Stimulated activated CD4-positive, alpha-beta T cell treated with anti-CD3 and anti-CD28 coated beads, Interleukin-4, amount 100 ng/mL, for 48 hours (primary cell): ENCODE results near the gene PLD1.
"Not testable (repeated sequence)": the region's sequence is repeated elsewhere in the genome, so short reads cannot be mapped to it uniquely, and the experiment has no call there.

Experiments
- DNase-seq, 2 donors: peaks; one replicate each; pipeline ENCODE4 v3.0.0-alpha.2; 2020; ENCODE audit warnings: low read depth in 2 of 2

Gene PLD1

DNA sequence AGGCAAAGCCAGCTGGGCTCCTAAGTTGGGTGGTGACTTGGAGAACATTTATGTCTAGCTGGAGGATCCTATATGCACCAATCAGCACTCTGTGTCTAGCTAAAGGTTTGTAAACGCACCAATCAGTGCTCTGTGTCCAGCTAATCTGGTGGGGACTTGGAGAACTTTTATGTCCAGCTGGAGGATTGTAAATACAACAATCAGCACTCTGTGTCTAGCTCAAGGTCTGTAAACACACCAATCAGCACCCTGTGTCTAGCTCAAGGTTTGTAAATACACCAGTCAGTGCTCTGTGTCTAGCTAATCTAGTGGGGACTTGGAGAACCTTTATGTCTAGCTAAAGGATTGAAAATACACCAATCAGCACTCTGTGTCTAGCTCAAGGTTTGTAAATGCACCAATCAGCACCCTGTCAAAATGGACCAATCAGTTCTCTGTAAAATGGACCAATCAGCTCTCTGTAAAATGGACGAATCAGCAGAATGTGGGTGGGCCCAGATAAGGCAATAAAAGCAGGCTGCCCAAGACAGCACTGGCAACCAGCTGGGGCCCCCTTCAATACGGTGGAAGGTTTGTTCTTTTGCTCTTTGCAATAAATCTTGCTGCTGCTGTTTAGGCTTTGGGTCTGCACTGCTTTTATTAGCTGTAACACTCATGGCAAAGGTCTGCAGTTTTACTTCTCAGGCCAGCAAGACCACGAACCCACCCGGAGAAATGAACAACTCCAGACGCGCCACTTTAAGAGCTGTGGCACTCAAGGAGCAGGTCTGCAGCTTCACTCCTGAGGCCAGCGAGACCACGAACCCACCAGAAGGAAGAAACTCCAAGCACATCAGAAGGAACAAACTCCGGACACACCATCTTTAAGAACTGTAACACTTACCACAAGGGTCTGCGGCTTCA lies 63.7 kb downstream of the PLD1 start:
- DNase-seq = not testable (repeated sequence)

DNA sequence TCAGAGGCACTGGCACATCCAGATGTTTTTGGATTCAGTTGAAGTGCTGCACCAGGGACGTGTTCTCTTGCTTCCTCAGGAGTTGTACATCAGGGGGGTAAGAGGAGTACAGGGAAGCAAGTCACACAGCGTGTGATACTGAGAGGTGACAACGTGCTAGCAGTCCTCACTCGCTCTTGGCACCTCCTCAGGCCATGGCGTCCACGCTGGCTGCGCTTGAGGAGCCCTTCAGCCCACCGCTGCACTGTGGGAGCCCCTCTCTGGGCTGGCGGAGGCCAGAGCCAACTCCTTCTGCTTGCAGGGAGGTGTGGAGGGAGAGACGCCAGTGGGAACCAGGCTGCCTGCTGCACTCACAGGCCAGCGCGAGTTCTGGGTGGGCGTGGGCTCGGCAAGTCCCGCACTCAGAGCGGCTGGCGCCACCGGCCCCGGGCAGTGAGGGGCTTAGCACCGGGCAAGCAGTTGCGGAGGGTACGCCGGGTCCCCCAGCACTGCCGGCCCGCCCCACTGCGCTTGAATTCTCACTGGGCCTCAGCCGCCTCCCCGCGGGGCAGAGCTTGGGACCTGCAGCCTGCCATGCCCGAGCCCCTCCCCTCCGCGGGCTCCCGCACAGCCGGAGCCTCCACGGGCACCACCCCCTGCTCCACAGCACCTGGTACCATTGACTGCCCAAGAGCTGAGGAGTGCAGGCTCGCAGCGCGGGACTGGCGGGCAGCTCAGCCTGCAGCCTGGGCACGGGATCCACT lies 64.5 kb downstream of the PLD1 start:
- no peak for DNase-seq

DNA sequence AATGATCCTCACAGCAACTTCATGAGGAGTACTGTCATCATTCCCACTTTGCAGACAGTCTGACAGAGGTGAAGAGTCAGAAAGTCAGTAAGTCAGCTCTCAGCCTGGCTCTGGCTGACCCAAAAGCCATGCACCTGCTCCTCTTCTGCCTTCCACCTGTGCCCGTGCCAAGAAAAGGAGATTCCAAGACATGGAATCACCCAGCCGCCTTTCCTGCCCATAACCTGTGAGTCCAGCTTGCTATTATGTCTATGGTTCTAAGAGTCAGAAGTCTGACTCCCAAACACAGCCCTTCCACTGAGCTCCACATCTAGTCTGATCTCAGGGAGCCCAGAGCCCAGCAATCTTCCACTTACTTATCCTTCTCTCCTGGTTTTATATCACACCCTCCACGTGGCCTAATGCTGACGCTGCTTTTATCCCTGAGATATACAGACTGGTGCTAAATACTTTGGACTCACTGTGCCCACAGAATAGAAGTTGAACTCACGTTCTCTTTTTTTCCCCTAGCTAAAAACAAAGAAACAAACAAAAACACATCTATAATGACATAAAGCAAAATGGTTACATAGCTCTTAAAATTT lies 66.0 kb downstream of the PLD1 start:
- DNase-seq = no peak

DNA sequence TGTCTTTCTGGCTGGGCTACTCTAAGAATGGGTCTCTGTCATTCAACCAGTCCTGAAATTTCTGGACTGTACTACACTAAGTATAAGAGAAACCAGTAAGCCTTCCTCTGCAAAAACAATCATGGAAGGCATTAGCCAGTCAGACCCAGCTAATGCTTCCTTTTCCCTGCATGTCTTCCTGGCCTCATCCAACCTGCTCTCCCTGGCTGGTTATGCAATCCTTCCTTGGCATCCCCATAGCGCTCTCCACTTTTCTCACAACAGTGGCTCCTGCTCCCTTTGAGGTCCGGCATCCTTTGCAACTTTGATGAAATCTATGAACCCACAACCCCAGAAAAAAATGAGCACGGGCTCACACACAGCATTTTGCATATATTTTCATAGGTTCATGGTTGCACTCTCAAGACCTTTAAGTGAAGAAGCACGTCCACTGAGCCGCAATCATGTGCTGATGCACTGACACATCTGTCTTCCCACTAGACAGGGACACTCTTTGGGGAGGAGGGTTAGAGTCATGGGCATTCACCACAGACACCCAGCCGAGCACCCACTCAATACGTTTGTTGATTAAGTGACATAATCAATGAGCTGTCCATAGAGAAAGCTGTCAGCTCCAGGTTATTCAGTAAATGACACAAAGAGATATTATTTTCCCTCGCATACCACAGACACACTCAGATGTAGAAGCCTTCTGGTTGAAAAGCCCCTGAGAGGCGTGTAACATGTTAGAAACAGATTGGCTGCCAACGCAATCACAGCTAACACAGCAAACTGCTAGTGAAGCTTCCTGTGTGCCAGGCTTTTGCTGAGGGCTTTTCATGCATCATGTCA lies 66.7 kb downstream of the PLD1 start:
- no peak for DNase-seq

DNA sequence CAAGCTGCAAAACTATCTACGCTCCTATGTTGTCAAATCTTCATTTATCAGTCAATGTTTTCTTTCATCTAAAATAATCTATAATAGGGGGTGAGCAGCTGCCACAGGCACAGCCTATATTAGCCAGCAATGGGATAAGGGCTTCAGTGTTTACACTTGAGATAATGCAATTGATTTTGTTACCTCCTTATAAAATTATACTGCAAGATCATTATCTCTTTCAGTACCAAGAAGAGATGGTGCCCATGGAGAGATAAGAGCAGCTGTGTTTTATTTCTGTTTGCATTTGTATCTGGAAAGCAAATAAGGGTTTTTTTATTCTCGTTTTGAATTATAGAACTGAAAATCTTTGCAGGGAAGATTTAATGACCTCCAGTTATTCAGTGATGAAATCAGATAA lies 68.9 kb downstream of the PLD1 start:
- DNase-seq = no peak

DNA sequence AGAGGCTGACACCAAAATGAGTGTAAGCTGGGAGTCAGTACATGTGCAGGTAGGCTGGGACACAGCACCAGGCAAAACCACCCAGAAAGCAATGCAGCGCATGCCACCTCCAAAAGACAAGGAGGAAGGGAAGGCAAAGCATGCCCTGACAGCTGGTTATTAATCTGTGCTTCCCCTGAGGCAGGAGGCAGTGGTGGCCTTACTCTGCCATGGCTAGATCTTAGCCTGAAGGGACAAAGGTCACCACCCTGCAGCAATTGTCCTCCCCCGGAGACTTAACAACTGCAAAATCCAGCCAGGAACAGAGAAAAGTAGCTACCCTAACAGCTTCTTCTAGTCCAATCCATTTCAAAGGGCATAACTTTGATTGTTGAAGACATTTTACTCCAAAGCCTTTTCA lies 73.7 kb downstream of the PLD1 start:
- DNase-seq = no peak

DNA sequence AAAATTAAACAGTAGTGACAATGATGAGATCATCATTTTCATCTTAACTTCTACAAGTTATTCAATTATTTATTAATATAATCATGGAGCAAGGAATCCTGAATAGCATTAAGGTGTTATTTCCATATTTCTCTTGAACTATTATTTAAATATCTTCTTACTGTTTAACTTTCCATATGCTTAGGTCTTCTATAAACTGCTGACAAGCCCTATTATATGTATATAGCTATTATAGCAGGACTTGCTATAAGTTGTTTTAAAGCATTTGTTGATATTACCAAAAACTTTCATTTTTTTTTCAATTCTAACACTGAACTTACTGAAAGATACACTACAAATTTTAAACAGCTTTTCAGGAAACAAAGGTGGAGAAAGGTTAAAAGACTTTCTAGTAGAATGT lies 76.7 kb downstream of the PLD1 start:
- no peak for DNase-seq

DNA sequence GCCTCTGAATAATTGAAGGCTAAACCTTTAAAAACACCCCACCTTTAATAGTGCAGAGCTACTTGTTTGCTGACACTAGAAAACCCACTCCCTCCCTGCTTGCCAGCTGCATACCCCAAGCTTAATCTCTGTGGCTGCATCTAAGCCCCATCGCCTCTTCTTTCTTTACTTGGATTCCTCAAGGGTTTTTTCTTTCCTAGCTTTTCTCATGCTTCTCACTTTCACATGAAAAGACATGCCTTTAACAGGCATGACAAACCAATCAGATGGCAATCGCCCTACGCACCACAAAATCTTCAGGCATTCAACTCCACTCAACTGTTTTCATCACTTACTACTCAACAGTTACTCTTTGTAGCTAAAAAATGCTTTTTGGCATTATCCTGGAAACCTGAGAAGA lies 77.5 kb downstream of the PLD1 start:
- no peak for DNase-seq

DNA sequence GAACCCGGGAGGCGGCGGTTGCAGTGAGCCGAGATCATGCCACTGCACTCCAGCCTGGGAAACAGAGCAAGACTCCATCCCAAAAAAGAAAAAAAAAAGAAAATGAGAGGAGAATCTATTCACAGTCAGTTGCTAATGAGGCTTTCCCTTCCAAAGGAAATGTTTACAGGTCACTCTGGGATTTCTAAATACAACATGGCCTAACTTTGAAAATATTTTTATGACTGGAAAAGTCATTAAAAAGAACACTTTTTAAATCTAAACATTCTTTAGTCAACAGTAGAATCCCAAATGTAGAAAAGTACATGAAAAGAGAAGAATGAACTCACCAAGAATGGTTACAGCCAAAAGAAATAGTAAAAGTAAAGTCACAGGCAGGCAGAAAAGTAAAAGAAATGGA lies 78.6 kb downstream of the PLD1 start:
- DNase-seq = no peak

DNA sequence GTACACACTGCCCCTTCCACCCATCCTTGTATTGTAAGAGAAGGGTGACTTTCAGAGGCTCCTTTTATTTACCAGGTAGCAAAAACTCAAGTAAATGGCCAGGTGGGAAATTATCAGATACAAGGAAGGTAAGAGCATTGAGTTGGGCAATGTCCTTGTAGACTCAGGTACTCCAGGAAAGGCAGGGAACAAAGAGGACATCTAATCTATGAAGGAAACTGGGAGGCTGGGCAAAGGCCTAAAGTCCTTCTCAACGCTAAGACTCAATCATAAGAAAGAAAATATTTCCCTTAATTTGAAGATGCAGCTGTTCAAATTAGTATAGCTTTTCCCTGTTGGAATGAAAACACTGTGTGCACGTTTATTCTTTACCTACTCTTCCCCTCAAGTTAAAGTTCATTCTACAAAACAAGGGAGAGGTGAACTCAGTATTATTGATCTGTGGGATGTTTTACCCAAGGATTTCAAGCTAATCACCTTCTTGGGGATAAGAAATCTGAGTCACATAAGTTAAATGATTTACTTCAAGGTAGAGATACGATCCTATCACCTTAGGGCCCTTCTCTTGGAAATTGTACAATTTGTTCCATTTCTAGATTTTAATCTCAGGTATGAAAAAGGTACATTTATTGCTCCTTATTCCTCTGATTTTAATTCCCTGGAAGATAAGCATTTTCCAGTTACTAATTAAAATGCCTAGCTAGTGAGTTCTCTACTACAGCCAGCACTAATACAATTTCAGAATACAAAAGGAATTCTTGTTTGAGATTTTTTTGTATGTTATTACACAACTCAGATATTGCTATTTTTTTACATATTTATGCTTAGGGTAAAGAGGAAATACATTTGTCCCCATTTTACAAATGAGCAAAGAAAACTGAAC lies 80.6 kb downstream of the PLD1 start:
- no peak for DNase-seq

DNA sequence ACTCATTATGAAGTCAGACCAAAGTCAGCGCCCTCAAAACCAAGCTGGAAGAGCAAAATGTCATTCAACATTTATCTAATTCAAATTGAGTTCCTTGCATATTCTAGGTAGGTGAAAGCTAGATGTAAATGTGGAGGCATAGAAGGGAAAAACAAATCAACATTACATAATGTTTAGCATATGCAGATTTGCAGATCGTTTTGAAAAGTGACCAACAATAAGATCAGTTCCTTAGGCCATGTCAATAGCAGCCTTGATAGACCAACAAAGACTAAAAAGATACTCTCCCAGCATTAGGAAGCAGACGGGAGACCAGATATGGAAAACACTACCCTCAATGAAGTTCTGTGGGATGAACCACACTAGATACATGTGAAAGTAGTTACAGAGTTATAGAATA lies 83.0 kb downstream of the PLD1 start:
- DNase-seq = no peak

DNA sequence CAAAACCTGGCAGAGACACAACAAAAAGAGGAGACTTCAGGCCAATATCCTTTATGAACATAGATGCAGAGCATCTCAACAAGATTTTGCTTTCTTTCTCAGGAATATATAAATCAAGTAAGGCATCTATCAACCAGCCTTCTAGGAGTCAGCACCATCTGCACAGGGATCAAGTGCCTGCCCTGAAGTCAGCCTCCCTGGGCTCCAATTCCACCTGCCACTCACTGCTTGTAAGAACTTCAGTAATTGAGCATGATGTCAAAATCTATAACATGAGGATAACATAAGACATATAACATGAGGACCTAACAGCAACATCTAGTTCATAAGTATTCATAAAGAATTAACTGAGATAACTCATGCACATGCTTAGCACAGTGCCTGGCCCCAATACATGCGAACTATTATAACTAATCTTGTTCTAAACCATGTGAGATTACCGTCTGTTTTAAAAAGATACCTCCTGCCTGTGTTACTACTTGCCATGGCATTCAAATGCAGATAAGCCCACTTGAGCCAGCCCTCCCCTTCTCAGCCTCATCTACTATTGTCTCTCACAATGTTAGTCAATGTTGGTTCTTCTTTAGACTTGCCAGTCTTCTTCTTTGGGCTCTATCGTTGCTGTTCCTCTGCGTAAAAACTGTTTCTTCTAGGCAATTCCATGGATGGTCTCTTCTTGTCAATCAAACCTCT lies 91.6 kb downstream of the PLD1 start:
- no peak for DNase-seq

DNA sequence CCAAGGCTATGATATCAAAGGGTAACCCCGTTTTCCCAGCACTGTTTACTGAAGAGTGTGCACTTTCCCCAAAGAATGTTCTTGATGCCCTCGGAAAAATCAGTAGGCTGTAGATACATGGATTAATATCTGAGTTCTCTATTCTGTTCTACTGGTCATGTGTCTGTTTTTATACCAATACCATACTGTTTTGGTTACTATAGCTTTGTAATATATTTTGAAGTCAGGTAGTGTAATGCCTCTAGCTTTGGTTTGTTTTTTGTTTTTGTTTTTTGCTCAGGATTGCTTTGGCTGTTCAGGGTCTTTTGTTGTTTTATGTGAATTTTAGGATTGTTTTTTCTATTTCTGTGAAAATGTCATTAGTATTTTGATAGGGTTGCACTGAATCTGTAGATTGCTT lies 95.1 kb downstream of the PLD1 start:
- DNase-seq = no peak

DNA sequence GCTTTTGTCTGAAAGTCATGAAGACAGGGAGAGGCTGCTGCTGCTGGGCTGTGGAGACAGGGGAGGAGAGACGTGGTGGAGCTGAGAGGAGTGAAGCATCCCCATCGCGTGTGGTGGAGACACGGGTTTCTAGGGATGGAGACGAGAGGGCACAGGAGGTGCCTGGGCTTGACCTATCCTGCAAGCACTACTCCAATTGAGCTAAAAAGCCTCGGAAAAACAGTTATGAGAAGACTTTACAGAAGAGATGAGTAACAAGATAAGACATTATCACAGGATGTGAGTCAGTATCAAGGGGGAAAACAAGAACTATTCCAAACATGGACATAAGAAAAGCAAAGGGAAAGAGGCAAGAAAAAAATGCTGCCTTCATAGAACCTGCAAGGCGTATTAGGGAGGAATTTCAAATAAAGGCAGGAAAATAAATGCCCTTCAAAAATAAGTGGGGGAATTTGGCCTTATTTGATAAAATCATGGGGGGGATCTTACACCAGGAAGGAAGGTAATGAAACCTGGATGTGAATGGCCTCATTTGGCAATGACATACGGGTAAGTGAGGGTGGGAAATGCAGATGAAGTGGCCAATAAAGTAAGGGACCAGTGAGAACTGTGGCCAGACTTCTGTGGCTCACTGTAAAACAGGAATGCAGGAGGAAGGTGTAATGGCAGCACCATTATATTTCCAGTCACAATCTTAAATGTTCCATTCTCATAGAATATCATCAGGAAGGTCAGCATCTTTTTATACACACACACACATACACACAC lies 97.9 kb downstream of the PLD1 start:
- DNase-seq = no peak

DNA sequence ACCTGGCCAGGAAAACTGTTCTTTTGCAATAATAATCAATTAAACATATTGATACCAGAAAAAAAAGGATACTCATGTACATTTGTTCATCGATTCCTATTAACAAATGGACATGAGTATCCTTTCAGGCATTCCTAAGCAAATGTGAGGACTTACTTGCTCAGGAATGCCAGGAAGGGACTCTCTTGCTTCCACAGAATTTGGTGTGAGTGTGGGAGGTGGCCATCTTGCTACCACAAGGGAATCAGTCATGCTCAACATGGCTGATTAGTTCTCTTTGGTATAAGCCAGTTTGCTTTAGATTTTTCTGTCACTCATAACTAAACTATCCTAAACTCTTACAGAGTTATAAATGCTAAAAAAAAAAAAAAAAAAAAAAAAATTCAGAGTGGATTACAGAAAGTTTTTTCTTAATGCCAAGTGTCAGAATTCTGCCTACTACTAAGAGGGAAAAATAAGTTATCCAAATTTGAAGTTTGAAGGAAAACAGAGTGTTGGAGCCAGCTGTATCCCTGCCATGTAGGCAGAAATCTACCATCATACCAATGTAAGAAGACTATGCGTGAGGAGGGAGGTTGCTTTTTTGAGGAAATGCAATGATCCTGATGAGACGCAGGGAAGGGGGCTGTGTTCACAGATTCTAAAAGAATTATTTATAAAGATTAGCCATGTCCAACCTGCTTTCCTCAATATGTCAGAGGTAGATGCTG lies 98.7 kb downstream of the PLD1 start:
- DNase-seq = no peak

DNA sequence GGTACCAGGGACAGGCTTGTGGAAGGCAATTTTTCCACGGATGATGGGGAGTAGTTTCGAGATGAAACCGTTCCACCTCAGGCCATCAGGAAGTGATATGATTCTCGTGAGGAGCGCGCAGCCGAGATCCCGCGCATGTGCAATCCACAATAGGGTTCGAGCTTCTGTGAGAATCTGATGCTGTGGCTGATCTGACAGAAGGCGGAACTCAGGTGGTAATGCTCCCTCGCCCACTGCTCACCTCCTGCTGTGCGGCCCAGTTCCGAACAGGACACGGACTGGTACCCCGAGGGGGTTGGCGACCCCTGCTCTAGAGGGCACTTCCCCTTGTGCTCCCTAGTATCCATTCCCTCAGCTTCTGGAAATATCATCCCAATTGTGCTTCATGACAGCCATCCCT lies 99.9 kb downstream of the PLD1 start:
- DNase-seq = no peak

DNA sequence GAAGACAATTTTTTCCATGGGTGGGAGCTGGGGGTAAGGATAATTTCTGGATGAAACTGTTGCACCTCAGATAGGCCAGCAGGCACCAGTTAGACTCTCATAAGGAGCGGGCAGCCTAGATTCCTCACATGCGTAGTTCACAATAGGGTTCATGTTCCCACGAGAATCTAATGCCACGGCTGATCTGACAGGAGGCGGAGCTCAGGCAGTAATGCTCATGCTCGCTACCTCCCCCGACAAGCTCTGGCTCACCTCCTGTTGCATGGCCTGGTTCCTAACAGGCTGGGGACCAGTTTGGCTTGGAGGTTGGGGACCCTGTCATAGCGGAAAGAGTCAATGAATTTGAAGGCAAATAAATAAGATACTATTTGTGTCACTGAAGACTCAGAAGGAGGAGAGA lies 105.5 kb downstream of the PLD1 start:
- DNase-seq = no peak

DNA sequence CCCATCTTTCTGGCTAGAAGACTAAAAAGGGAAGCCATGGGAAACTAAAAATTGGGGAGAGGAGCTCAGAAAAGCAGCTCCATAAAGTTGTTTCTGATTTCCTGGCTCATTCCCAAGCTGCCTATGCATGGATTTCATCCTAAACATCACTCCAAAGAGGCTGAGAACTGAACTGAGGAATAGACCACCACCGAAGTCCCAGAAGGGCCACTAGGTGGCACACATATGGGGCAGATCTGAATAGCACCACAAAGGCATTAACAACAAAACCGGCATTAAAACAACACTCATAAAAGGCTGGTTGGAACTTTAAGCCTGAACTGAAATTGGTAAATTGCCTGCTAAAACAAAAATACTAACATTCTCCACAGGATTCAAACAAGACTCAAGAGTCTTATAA lies 106.3 kb downstream of the PLD1 start:
- DNase-seq = peak; percentile 1 to 18

DNA sequence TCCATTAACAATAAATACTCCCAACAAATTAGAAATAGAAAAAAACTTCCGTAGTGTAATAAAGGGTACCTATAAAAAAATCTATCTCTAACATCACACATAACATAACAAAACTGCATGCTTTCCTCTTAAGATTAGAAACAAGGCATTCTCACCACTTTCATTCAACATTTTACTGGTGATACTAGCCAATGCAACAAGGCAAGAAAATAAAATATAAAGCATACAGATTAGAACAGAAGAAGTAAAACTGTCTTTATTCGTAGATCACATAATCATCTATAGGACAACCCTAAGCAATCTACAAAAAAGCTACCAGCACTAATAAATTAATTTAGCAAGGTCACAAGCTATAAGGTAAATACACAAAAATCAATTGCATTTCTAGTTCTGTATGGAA lies 107.1 kb downstream of the PLD1 start:
- DNase-seq = no peak
